ENCODE measurements around the gene RNF133.

DNA sequence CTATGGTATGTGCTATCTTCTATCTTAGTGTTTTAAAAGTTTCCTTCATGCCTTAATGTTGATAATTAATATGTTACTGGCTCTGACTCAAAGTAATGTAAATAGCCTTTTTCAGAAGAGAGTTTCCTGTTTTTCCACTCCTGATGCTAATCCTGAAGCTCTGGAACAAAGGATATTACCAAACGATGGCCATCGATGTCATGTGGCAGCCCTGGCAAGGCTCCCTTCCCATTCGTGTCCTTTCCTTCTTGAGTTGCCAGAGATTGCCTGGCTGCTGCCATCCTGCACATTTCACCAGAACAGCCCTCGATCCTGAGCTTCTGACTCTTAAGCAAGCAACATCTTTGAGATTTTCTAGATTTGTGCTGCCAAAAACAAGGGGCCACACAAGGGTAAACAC lies 46.0 kb downstream of the RNF133 start:
- TF ChIP-seq, protein P1, sequence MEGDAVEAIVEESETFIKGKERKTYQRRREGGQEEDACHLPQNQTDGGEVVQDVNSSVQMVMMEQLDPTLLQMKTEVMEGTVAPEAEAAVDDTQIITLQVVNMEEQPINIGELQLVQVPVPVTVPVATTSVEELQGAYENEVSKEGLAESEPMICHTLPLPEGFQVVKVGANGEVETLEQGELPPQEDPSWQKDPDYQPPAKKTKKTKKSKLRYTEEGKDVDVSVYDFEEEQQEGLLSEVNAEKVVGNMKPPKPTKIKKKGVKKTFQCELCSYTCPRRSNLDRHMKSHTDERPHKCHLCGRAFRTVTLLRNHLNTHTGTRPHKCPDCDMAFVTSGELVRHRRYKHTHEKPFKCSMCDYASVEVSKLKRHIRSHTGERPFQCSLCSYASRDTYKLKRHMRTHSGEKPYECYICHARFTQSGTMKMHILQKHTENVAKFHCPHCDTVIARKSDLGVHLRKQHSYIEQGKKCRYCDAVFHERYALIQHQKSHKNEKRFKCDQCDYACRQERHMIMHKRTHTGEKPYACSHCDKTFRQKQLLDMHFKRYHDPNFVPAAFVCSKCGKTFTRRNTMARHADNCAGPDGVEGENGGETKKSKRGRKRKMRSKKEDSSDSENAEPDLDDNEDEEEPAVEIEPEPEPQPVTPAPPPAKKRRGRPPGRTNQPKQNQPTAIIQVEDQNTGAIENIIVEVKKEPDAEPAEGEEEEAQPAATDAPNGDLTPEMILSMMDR (conservative IDR thresholded peaks at IDR 0.05; ENCODE audit: low read length), result no peak
- TF ChIP-seq EZH2phosphoT487 (IDR thresholded peaks at IDR 0.05; ENCODE audit: borderline replicate concordance), result no peak
